ENCODE data around the gene HOMER2. TPM values are rescaled to one million over a fixed set of nuclear protein-coding genes. Genes with fewer than 3 reads are reported as not detected.

The HOMER2 gene
- total RNA-seq, result 0.50 and 1.5 TPM in 2 replicates

GRCh38 chr15:82952158-82953081 is at the start of gene HOMER2:
HOMER2 (minus strand) TSS chr15:82952720; CDS start chr15:82952535, 185 bp downstream.

GRCh38 chr15:82985688-82986441 is 33.3 kb upstream of the HOMER2 start, which contains the start of gene RAMAC:
RAMAC (plus strand) TSS chr15:82986210; CDS start chr15:82989019, 2,809 bp downstream.

GRCh38 chr15:82809308-82810060 is 143.0 kb downstream of the HOMER2 start, which contains the start of gene WHAMM:
WHAMM (plus strand) TSS chr15:82809628; CDS start chr15:82809727, 99 bp downstream.

GRCh38 chr15:82805994-82806406 is 146.5 kb downstream of the HOMER2 start, which contains the start of gene FSD2:
FSD2 (minus strand) TSS chr15:82806069; CDS start chr15:82787390, 18,679 bp downstream.

Other genes starting within 250 kb of the HOMER2 start
- gene AP3B2, start 242.8 kb downstream of the HOMER2 start, total RNA-seq, result under 0.01 and 0.15 TPM in 2 replicates
- gene FSD2, start 146.7 kb downstream of the HOMER2 start, total RNA-seq, result not detected in 2 replicates
- gene WHAMM, start 143.1 kb downstream of the HOMER2 start, total RNA-seq, result 3.2 and 3.6 TPM in 2 replicates
- 22.1 and 22.4 TPM in 2 replicates for gene RAMAC, start 33.5 kb upstream of the HOMER2 start, total RNA-seq
- 16.0 and 18.4 TPM in 2 replicates for gene C15orf40, start 58.9 kb upstream of the HOMER2 start, total RNA-seq
- gene BTBD1, start 114.5 kb upstream of the HOMER2 start, total RNA-seq, result 73.6 and 78.0 TPM in 2 replicates
- gene TM6SF1, start 154.9 kb upstream of the HOMER2 start, total RNA-seq, result 3.0 and 4.2 TPM in 2 replicates

Measured in bronchus fibroblast of lung (primary cell).